D721Med (cell line): ENCODE data around the gene DPY19L1.

Experiments used
- DNase-seq: peaks from one replicate; pipeline ENCODE4 v3.0.0; 2011; ENCODE audit warnings: low spot score; ENCODE audit not compliant: insufficient read length
- FAIRE-seq: peaks from 2 replicates; lab custom pipeline; 2011; peaks lifted over from hg19 to GRCh38; lab: Jason Lieb, UNC
- TF ChIP-seq, protein P1 (sequence below): IDR thresholded peaks from 2 replicates; pipeline ENCODE4 v1.5.1; 2012; ENCODE audit warnings: mild to moderate bottlenecking, control low read depth; ENCODE audit not compliant: insufficient read depth; ENCODE audit errors: missing control alignments

DPY19L1 gene

DNA sequence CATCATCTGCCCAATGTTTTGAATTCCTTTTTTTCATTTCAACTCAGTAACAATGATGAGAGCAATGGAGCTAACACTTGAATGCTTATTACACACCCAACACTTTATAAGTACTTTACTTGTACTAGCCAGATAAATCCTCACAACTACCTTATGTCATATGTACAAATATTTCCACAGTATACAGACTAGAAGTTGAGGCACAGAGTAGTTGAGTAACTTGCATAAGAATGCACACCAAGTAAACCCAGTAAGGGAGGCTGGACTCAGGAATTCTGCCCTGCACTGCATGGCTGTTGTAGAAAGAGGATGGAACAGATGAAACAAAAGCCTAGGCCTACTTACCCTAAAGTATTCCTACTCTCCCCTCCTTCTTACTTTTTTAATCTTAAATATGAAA lies 15.8 kb downstream of the DPY19L1 start:
- no peak for FAIRE-seq
- no peak for DNase-seq
- TF ChIP-seq, protein P1, sequence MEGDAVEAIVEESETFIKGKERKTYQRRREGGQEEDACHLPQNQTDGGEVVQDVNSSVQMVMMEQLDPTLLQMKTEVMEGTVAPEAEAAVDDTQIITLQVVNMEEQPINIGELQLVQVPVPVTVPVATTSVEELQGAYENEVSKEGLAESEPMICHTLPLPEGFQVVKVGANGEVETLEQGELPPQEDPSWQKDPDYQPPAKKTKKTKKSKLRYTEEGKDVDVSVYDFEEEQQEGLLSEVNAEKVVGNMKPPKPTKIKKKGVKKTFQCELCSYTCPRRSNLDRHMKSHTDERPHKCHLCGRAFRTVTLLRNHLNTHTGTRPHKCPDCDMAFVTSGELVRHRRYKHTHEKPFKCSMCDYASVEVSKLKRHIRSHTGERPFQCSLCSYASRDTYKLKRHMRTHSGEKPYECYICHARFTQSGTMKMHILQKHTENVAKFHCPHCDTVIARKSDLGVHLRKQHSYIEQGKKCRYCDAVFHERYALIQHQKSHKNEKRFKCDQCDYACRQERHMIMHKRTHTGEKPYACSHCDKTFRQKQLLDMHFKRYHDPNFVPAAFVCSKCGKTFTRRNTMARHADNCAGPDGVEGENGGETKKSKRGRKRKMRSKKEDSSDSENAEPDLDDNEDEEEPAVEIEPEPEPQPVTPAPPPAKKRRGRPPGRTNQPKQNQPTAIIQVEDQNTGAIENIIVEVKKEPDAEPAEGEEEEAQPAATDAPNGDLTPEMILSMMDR: no peak

DNA sequence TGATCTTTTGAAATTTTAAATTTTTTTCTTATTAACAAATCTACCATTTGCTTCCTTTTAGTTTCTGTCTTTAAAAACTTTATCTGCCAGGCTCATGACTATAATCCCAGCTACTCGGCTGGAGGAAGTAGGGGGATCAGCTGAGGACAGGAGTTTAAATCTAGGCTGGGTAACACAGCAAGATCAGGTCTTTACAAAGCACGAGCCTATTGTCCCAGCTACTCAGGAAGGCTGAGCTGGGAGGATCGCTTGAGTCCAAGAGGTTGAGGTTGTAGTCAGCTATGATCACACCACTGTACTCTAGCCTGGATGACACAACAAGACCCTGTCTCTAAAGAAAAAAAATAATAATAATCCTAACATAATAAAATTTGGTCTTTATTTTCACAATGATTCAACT lies 17.5 kb downstream of the DPY19L1 start:
- TF ChIP-seq, protein P1: no peak
- DNase-seq (no peak), FAIRE-seq (no peak)

DNA sequence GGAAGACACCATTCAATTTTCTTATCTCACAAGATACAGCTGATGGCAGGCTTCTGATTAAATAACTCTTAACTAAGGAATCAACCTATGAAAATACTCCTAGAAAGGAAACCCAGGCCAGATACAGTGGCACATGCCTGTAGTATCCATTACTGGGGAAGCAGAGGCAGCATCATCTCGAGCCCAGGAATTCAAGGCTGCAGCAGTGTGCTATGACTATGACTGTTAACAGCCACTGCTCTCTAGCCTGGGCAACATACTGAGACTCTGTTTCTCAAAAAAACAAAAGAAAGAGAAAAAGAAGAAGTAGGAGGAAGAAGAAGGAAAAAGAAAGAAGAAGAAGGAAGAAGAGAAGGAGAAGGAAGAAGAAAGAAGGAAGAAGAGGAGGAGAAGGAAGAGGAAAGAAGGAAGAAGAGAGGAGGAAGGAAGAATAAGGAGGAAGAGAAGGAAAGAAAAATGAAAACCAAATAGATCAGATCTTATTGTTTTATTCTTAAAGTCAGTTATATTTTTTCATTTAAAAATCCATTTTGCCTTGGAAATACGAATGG lies 18.0 kb downstream of the DPY19L1 start:
- no peak for DNase-seq
- TF ChIP-seq, protein P1: no peak
- no peak for FAIRE-seq

DNA sequence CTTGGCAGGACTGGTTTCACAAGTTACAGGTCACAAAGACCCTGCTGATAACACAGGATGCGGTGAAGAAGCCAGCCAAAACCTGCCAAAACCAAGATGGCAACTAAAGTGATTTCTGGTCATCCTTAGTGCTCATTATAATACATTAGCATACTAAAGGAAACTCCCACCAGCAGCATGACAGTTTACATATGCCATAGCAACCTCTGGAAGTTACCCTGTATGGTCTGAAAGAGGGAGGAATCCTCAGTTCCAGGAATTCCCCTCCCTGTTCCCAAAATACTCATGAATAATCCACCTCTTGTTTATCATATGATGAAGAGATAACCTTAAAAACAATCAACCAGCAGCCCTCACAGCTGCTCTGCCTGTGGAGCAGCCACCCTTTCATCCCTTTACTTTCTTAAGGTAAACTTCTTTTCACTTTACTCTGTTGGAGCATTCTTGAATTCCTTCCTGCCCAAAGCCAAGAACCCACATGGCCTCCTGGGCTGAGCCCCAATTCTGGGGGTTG lies 21.9 kb downstream of the DPY19L1 start:
- DNase-seq (no peak), FAIRE-seq (no peak)
- TF ChIP-seq, protein P1: no peak

DNA sequence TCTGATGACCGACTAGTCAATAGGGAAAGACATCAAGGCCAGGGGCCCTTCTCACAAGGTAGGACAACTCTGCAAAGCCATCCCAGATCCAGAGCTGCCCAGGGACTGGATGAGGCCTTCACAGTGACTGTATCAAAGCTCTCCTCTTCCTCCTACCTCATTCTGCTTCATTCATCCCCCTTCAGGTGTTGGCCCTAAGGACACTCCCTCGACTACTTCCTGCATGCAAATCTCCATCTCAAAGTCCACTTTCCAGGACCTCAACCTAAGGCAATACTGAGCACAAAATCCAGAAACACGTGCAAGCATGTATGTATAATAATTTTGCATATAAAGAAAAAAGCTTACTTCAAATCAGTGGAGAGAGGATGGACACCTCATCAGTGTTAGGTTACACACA lies 25.1 kb downstream of the DPY19L1 start:
- TF ChIP-seq, protein P1: no peak
- no peak for FAIRE-seq

DNA sequence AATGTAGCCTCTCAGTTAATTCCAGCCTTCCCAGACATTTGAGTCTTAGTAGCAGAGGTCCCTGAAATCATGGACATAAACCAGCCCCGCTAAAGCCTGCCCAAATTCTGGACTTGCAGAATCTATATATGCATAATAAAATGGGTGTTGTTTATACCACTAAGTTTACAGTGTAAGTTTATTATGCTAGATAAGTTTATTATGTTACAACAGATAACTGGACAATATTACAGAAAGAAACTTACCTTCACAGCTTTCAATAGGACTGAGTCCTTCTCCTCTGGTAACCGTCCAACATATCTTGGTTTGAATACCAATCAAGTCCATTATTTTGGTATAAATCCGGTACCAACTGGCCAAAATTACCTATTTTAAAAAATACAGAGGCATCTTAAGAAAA lies 26.2 kb downstream of the DPY19L1 start:
- TF ChIP-seq, protein P1: no peak
- peak; percentile 11 for FAIRE-seq
- DNase-seq: no peak

More for the DNA sequence above, 25.1 kb downstream of the DPY19L1 start:
- no peak for DNase-seq

DNA sequence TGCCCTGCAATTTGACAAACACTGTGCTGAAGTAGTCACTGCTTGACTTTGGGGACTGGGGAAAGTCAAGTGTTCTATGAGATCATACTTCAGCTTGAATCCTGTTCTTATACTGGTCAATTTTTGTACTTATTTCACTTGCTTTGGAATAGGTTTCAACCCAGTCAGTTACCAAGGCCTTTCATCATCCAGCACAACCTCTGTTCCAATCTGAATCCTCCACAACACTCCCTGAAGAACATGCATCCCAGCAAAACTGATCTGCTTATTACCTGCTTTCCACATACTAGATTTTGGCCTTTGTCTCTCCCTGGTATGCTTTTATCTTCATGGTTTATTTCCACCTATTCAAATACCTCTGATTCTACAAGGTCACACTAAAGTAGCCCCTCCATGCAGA lies 29.5 kb downstream of the DPY19L1 start:
- no peak for FAIRE-seq
- TF ChIP-seq, protein P1: no peak
- no peak for DNase-seq
